Right lobe of liver (tissue), 6 donors: ENCODE measurements around the gene C12orf56. TPM values are rescaled to one million over a fixed set of nuclear protein-coding genes. Genes with fewer than 3 reads are reported as not detected.

Source experiments
- ATAC-seq, 4 donors: fragments of 200-7000 bp; cut with Tn5 transposase; one replicate each; pipeline ENCODE4 v1.9.1; 2020; ENCODE audit warnings: mild to moderate bottlenecking in 4 of 4, moderate library complexity in 4 of 4
- DNase-seq, 3 donors: peaks; one replicate each; pipeline ENCODE4 v3.0.0-alpha.2; 2020
- H3K27ac ChIP-seq, 3 donors: fragments of 200-600 bp; one replicate each; pipeline ENCODE4 v1.8.0; 2022
- H3K27me3 ChIP-seq, 2 donors: fragments of 200-600 bp; one replicate each; pipeline ENCODE4 v1.8.0; 2022
- H3K36me3 ChIP-seq, 4 donors: fragments of 200-600 bp; sonication (generic) in 1 of 4; one replicate each; pipeline versions ENCODE4 v1.5.1 to v1.8.0; 2017 to 2022; ENCODE audit warnings: control low read depth in 1 of 4
- H3K4me1 ChIP-seq, 4 donors: fragments of 200-600 bp; sonication (generic) in 1 of 4; one replicate each; pipeline versions ENCODE4 v1.5.1 to v1.8.0; 2017 to 2022; ENCODE audit warnings: control low read depth in 1 of 4
- H3K4me3 ChIP-seq, 3 donors: fragments of 200-600 bp; one replicate each; pipeline ENCODE4 v1.8.0; 2022
- H3K9me3 ChIP-seq, 4 donors: fragments of 200-600 bp; sonication (generic) in 1 of 4; one replicate each; pipeline versions ENCODE4 v1.5.1 to v1.8.0; 2017 to 2022; ENCODE audit warnings: control low read depth in 1 of 4
- POLR2A ChIP-seq: fragments of 450-650 bp; IDR thresholded peaks from one replicate; pipeline ENCODE4 v1.6.1; 2017; ENCODE audit warnings: antibody characterized with exemption, mild to moderate bottlenecking
- whole genome bisulfite sequencing: methylation state at CpG from one replicate; pipeline ENCODE4 v1.1.6; 2018; ENCODE audit warnings: low coverage, low lambda C conversion rate; ENCODE audit not compliant: insufficient coverage; ENCODE audit errors: missing lambda C conversion rate; 5-methylcytosine and 5-hydroxymethylcytosine counted together
- intact Hi-C, 2 donors: fragments of 100-400 bp; cut with DNase I; formaldehyde crosslinking; loops; one replicate each; pipeline versions ENCODE4 v1.11.2 to v1.14.1; 2022
- total RNA-seq, 6 experiments: library from RNA; depleted of rRNA in 2 of 6; stranded (reverse); fragments of >200 nt in 2 of 6; fragmentation: NEBNext Ultra II Directional in 3 of 6; extraction: Animal tissue kit (Norgen Biotek cat#: 25700) in 3 of 6; gene quantifications; one replicate each; pipeline versions ENCODE4 v1.1.0 to v1.2.4, GENCODE V29; 2016 to 2023
- TF ChIP-seq, protein P1 (sequence below), 4 donors: fragments of 200-600 bp in 3 of 4; fragments of 450-650 bp in 1 of 4; IDR thresholded peaks; one replicate each; pipeline versions ENCODE4 v1.5.1 to v1.8.0; 2016 to 2022; ENCODE audit warnings: antibody characterized with exemption in 4 of 4, mild to moderate bottlenecking in 2 of 4
- donor health status: DM: no; HTN: yes; CAD: no.
- donor health status: DM: no; HTN: no; CAD: no.
- donor health status: DM: no; HTN: no; CAD: no.
- donor health status: DM: no; HTN: yes; CAD: no.
- donor health status: DM: no; HTN: yes; CAD: no.

Gene C12orf56
- total RNA-seq, 6 experiments from 2014 or later, result not detected

DNA sequence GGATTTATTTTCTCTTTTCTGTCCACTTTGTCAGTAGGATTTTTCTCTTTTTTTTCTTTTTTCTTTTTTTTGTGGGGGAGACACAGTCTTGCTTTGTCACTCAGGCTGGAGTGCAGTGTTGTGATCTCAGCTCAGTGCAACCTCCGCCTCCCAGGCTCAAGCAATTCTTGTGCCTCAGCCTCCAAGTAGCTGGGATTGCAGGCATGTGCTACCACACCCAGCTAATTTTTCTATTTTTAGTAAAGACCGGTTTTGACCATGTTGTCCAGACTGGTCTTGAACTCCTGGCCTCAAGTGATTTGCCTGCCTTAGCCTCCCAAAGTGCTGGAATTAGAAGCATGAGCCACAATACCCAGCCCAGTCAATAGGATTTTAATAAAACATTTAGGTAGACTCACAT, 40.3 kb upstream of the C12orf56 start:
- ATAC-seq (no peak), DNase-seq (no peak)
- intact Hi-C loops, result no loop called here
- peaks cover 3 to 98% (median 37%) of the 10 kb centered on the region in 4 donors for H3K36me3 ChIP-seq
- H3K27ac ChIP-seq, result no peak overlapping the region
- H3K9me3 ChIP-seq, result no peaks in the 10 kb centered on the region
- no peaks in the 10 kb centered on the region for H3K4me1 ChIP-seq
- TF ChIP-seq, protein P1, sequence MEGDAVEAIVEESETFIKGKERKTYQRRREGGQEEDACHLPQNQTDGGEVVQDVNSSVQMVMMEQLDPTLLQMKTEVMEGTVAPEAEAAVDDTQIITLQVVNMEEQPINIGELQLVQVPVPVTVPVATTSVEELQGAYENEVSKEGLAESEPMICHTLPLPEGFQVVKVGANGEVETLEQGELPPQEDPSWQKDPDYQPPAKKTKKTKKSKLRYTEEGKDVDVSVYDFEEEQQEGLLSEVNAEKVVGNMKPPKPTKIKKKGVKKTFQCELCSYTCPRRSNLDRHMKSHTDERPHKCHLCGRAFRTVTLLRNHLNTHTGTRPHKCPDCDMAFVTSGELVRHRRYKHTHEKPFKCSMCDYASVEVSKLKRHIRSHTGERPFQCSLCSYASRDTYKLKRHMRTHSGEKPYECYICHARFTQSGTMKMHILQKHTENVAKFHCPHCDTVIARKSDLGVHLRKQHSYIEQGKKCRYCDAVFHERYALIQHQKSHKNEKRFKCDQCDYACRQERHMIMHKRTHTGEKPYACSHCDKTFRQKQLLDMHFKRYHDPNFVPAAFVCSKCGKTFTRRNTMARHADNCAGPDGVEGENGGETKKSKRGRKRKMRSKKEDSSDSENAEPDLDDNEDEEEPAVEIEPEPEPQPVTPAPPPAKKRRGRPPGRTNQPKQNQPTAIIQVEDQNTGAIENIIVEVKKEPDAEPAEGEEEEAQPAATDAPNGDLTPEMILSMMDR (IDR thresholded peaks at IDR 0.05), result no peak
- 83% methylated on average over 2 of the region's 2 CpGs for WGBS
- H3K4me3 ChIP-seq, result no peak overlapping the region
- no peaks in the 10 kb centered on the region for H3K27me3 ChIP-seq

DNA sequence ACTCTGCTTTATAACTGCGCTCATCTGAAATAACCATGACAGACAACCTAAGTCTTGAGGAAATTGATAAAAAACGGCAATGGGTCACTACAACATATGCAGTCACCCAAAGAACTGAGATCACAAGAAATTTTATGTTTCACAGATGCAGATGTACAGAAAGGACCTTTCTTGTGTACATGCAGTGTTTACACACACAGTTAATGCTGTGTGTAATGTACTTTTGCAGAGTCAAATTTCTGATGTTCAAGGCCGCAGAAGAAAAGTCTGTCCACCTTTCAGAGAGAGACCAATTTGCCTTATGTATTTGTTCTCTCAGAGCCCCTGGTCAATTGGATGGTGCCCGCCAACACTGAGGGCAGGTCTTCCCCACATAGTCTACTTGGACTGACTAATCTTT, 38.4 kb upstream of the C12orf56 start:
- Histone ChIP-seq H3K27me3 (no peaks in the 10 kb centered on the region), H3K9me3 (no peaks in the 10 kb centered on the region), H3K36me3 (peaks cover 8 to 98% (median 39%) of the 10 kb centered on the region in 4 donors), H3K4me3 (no peak overlapping the region), H3K4me1 (no peaks in the 10 kb centered on the region), H3K27ac (no peak overlapping the region)
- 100% methylated on average over 3 of the region's 4 CpGs for WGBS
- DNase-seq, result no peak
- TF ChIP-seq, protein P1 (IDR thresholded peaks at IDR 0.05), result no peak
- no peak for TF ChIP-seq POLR2A
- ATAC-seq, result no peak
- intact Hi-C loops, result loop anchor here in 1 of 2 donors (10.0 kb wide), 1 partner anchor 46 kb away; no protein-coding TSS in a partner anchor

DNA sequence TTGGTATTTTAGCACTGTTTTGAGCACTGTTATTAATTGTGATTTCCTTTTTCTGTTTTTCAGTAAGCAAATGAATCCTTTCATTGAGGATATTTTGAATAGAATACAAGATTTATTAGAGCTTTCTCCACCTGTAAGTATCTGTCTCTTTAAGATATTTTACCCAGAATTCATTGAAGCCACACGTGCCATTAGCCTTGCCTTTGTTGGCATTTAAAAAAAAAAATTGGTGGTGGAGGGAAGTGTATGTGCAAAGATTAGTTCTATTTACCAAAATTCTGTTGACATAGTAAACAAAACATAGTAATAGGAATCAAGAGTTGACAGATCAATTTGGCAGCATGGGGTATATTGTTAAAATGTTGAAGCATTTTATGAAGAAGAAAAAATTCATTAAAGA, 37.4 kb upstream of the C12orf56 start:
- TF ChIP-seq, protein P1 (IDR thresholded peaks at IDR 0.05), result no peak
- TF ChIP-seq POLR2A, result no peak
- no peak for ATAC-seq

DNA sequence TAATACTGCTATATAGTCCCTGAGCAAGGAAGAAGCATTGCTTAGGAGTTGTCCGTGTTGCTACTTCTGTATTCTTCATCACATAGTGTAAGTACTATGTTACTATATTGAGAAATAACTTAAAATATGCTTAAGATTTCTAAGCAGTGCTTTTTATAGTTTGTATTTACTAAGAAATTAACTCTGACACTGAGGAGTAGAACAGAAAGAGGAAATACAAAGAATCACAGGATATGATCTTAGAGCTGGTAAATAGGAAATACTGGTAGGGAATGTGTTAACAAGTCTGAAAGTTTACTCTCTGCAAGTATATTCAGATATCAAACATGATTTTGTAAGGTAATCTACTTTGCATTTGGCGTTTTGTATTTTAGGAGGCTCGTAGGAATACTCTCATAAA, 29.1 kb upstream of the C12orf56 start:
- 81% methylated on average over 3 of the region's 3 CpGs for WGBS
- Histone ChIP-seq H3K4me1 (no peaks in the 10 kb centered on the region), H3K9me3 (no peaks in the 10 kb centered on the region), H3K27ac (no peak overlapping the region), H3K4me3 (no peak overlapping the region), H3K36me3 (peaks cover 8 to 99% (median 53%) of the 10 kb centered on the region in 4 donors), H3K27me3 (no peaks in the 10 kb centered on the region)
- ATAC-seq, result no peak
- intact Hi-C loops, result loop anchor here in 1 of 2 donors (10.0 kb wide), 1 partner anchor 55 kb away; no protein-coding TSS in a partner anchor
- TF ChIP-seq POLR2A, result no peak
- TF ChIP-seq, protein P1 (IDR thresholded peaks at IDR 0.05), result no peak
- no peak for DNase-seq

More for the DNA sequence above, 37.4 kb upstream of the C12orf56 start:
- intact Hi-C loops, result loop anchor here in 1 of 2 donors (10.0 kb wide), 1 partner anchor 47 kb away; no protein-coding TSS in a partner anchor
- H3K27me3 ChIP-seq, result no peaks in the 10 kb centered on the region
- H3K36me3 ChIP-seq, result peaks cover 8 to 98% (median 44%) of the 10 kb centered on the region in 4 donors
- no peak overlapping the region for H3K4me3 ChIP-seq
- WGBS, result 6% methylated on average over 1 of the region's 1 CpG
- H3K4me1 ChIP-seq, result no peaks in the 10 kb centered on the region
- no peak overlapping the region for H3K27ac ChIP-seq
- no peak for DNase-seq
- H3K9me3 ChIP-seq, result no peaks in the 10 kb centered on the region

DNA sequence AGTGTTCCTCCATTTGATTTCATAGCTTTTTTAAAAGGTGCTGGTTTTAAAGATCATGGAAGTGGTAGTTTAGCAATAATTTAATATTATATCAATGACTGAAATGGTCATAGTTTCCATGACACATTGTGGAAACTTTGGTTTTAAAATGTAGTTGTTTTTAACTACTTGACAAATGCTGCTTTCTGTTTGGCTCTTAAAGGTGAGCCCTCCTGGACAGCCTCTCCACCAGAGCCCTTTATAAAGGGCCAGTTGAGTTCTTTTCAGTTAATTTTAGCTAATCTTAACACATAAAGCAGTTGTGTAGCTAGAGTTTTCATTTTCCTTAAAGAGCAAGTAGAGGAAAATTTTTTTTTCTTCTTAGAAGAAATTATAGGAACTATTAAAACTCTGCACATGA, 27.7 kb upstream of the C12orf56 start:
- Histone ChIP-seq H3K36me3 (peaks cover 15 to 99% (median 50%) of the 10 kb centered on the region in 4 donors), H3K27ac (no peak overlapping the region), H3K9me3 (no peaks in the 10 kb centered on the region), H3K4me3 (no peak overlapping the region), H3K27me3 (no peaks in the 10 kb centered on the region), H3K4me1 (no peaks in the 10 kb centered on the region)
- DNase-seq (no peak), ATAC-seq (no peak)
- TF ChIP-seq, protein P1 (IDR thresholded peaks at IDR 0.05), result no peak
- TF ChIP-seq POLR2A, result no peak
- intact Hi-C loops, result no loop called here
